Loucy (cell line): ENCODE results near the gene KAT6B.
"Not testable (repeated sequence)": the region's sequence is repeated elsewhere in the genome, so short reads cannot be mapped to it uniquely, and the experiment has no call there.

Experiments used
- H2AFZ ChIP-seq: fragments of 200-600 bp; sonication (generic); 2 replicates; pipeline ENCODE4 v1.6.0; 2016; ENCODE audit warnings: antibody characterized with exemption, mild to moderate bottlenecking, low read length, moderate library complexity
- H3F3A ChIP-seq: fragments of 200-600 bp; 2 replicates; pipeline ENCODE4 v1.6.0; 2016; ENCODE audit warnings: antibody characterized with exemption, low read depth, mild to moderate bottlenecking
- H3K27me3 ChIP-seq: fragments of 200-600 bp; sonication (generic); 2 replicates; pipeline ENCODE4 v1.6.1; 2014; ENCODE audit warnings: low read length, mild to moderate bottlenecking; ENCODE audit not compliant: insufficient read depth, poor library complexity, severe bottlenecking
- H3K36me3 ChIP-seq: fragments of 200-600 bp; sonication (generic); 2 replicates; pipeline ENCODE4 v1.6.1; 2016; ENCODE audit warnings: low read length; ENCODE audit not compliant: insufficient read depth
- H3K4me1 ChIP-seq: fragments of 200-600 bp; sonication (generic); 2 replicates; pipeline ENCODE4 v1.5.1; 2014; ENCODE audit warnings: low read length, mild to moderate bottlenecking; ENCODE audit not compliant: insufficient read depth, poor library complexity, severe bottlenecking
- H3K4me2 ChIP-seq: fragments of 200-600 bp; sonication (generic); 2 replicates; pipeline ENCODE4 v1.6.0; 2014; ENCODE audit warnings: antibody characterized with exemption, low read length, low read depth, mild to moderate bottlenecking; ENCODE audit not compliant: poor library complexity, severe bottlenecking
- H3K4me3 ChIP-seq: fragments of 200-600 bp; sonication (generic); 2 replicates; pipeline ENCODE4 v1.5.1; 2014; ENCODE audit warnings: low read length, mild to moderate bottlenecking, mixed read lengths; ENCODE audit not compliant: poor library complexity, severe bottlenecking
- H3K79me2 ChIP-seq: fragments of 200-600 bp; sonication (generic); 2 replicates; pipeline ENCODE4 v1.6.1; 2014; ENCODE audit warnings: low read length; ENCODE audit not compliant: insufficient read depth
- H3K9ac ChIP-seq: fragments of 200-600 bp; sonication (generic); 2 replicates; pipeline ENCODE4 v1.6.0; 2014; ENCODE audit warnings: mild to moderate bottlenecking, low read depth, low read length, moderate library complexity; ENCODE audit not compliant: poor library complexity, severe bottlenecking
- H3K9me2 ChIP-seq: fragments of 200-600 bp; sonication (generic); replicated peaks from 2 replicates; pipeline ENCODE4 v1.6.1; 2016; ENCODE audit warnings: low read depth, low read length, mixed read lengths
- H3K9me3 ChIP-seq: fragments of 200-600 bp; sonication (generic); 2 replicates; pipeline ENCODE4 v1.6.1; 2014; ENCODE audit warnings: mild to moderate bottlenecking, antibody characterized with exemption, low read length, low read depth; ENCODE audit not compliant: insufficient read depth
- H4K20me1 ChIP-seq: fragments of 200-600 bp; sonication (generic); 2 replicates; pipeline ENCODE4 v1.6.0; 2014; ENCODE audit warnings: antibody characterized with exemption, low read length, mild to moderate bottlenecking; ENCODE audit not compliant: insufficient read depth, poor library complexity, severe bottlenecking
- EZH2phosphoT487 ChIP-seq: fragments of 200-600 bp; IDR thresholded peaks from 2 replicates; pipeline ENCODE4 v1.6.1; 2018; ENCODE audit warnings: antibody characterized with exemption, mild to moderate bottlenecking, moderate library complexity, borderline replicate concordance
- TF ChIP-seq, protein P1 (sequence below): fragments of 200-600 bp; sonication (generic); conservative IDR thresholded peaks from 2 replicates; pipeline ENCODE4 v1.5.1; 2014; ENCODE audit warnings: mild to moderate bottlenecking, antibody characterized with exemption, low read length

KAT6B gene

DNA sequence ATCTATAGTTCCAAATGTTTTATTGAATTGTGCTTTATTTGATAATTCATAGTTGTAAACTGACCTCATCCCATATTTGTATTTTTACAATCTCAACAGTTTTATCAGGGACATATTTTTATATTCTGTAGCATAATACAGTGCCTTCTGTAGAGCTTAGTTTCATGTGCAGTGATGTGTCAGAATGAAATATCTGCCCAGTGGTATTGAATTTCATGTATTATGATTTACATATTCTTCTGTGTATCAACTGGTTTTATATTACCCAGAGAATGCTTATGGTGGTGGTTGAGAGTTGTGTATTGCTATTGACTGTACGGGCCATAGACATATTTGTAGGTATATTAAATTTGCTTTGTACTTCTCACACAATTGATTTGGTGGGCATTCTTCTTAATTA is 89.9 kb downstream of the KAT6B start:
- Histone ChIP-seq H3K79me2 (peaks cover 97% of the 10 kb centered on the region), H3K36me3 (no peaks in the 10 kb centered on the region), H3K9me2 (no peaks in the 10 kb centered on the region), H4K20me1 (peaks cover 8% of the 10 kb centered on the region), H3K4me1 (peaks cover 44% of the 10 kb centered on the region), H3K27me3 (no peaks in the 10 kb centered on the region), H3K9ac (no peak overlapping the region), H2AFZ (no peak overlapping the region), H3K4me2 (no peak overlapping the region), H3F3A (no peaks in the 10 kb centered on the region), H3K4me3 (no peak overlapping the region), H3K9me3 (peaks cover 5% of the 10 kb centered on the region; the same call in 1 of the 2 replicates)
- TF ChIP-seq EZH2phosphoT487, result no peak
- TF ChIP-seq, protein P1, sequence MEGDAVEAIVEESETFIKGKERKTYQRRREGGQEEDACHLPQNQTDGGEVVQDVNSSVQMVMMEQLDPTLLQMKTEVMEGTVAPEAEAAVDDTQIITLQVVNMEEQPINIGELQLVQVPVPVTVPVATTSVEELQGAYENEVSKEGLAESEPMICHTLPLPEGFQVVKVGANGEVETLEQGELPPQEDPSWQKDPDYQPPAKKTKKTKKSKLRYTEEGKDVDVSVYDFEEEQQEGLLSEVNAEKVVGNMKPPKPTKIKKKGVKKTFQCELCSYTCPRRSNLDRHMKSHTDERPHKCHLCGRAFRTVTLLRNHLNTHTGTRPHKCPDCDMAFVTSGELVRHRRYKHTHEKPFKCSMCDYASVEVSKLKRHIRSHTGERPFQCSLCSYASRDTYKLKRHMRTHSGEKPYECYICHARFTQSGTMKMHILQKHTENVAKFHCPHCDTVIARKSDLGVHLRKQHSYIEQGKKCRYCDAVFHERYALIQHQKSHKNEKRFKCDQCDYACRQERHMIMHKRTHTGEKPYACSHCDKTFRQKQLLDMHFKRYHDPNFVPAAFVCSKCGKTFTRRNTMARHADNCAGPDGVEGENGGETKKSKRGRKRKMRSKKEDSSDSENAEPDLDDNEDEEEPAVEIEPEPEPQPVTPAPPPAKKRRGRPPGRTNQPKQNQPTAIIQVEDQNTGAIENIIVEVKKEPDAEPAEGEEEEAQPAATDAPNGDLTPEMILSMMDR, result no peak

DNA sequence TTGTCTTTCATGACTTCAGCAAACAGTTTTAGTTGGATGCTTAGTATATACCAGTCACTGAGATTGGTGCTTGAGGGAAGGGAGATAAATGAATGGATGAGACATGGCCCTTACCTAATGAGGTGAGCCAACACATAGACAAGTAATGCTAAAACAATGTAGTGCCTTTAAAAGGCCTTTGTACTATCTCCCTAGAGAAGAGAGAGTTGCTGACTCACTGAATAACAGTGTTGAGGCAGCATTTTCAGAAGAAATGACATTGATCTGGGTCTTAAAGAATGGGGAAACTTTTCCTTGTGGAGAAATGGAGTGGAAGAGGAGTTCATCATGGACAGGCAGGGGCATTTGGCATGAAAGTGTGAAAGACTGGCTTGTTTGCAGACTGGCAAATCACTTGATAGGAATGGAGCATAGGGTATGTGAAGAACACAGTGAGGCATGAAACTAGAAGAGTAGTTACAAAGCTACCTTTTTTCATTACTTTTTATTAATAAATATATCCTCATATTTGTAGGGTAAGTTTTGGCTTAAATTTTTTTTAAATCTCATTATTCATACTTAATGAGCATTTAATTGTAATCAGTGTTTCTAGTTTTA is 91.2 kb downstream of the KAT6B start:
- H3K4me2 ChIP-seq, result no peak overlapping the region
- H3K4me3 ChIP-seq, result no peak overlapping the region
- H3K9ac ChIP-seq, result no peak overlapping the region
- no peaks in the 10 kb centered on the region for H3K9me2 ChIP-seq
- H4K20me1 ChIP-seq, result peaks cover 3% of the 10 kb centered on the region
- H2AFZ ChIP-seq, result no peak overlapping the region
- peaks cover 5% of the 10 kb centered on the region; the same call in 1 of the 2 replicates for H3K9me3 ChIP-seq
- H3K27me3 ChIP-seq, result no peaks in the 10 kb centered on the region
- peaks cover 98% of the 10 kb centered on the region for H3K79me2 ChIP-seq
- TF ChIP-seq EZH2phosphoT487, result no peak
- TF ChIP-seq, protein P1, result no peak
- no peaks in the 10 kb centered on the region for H3F3A ChIP-seq
- peaks cover 47% of the 10 kb centered on the region for H3K4me1 ChIP-seq
- H3K36me3 ChIP-seq, result no peaks in the 10 kb centered on the region

DNA sequence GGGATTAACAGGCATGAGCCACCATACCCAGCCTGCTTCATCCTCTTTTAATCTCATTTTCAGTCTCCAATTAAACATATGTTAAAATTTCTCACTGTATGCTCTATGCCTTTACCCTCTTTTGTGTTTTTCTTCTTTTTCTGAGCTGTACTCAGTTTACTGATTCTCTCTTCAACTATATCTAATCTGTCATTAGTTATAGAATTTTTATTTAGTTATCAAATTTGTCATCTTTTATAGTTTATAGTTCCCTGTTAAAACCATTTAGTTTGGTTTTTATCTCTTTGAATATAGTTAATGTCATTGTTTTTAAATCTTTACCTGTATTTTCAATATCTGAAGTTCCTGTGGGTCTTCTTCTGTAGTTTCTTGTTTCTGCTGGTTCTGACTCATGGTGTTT is 93.3 kb downstream of the KAT6B start:
- peaks cover 95% of the 10 kb centered on the region for H3K79me2 ChIP-seq
- H4K20me1 ChIP-seq, result no peaks in the 10 kb centered on the region

DNA sequence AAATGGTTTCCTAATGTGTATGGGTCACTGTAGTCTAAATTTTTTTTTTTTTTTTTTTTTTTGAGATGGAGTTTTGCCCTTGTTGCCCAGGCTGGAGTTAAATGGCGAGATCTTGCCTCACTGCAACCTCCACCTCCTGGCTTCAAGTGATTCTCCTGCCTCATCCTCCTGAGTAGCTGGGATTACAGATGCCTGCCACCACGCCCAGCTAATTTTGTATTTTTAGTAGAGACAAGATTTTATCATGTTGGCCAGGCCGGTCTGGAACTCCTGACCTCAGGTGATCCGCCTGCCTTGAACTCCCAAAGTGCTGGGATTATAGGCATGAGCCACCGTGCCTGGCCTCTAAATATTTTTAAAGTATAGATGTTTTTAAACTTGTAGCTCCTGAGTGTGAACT is 94.7 kb downstream of the KAT6B start:
- Histone ChIP-seq H3K79me2 (peaks cover 95% of the 10 kb centered on the region), H3K4me1 (peaks cover 54% of the 10 kb centered on the region)
- H3K36me3 ChIP-seq, H3K9ac ChIP-seq, H2AFZ ChIP-seq, H4K20me1 ChIP-seq, H3F3A ChIP-seq, H3K9me2 ChIP-seq, H3K27me3 ChIP-seq, H3K4me3 ChIP-seq, H3K9me3 ChIP-seq, H3K4me2 ChIP-seq: not testable (repeated sequence)

More for the DNA sequence above, 93.3 kb downstream of the KAT6B start:
- TF ChIP-seq EZH2phosphoT487, result no peak
- TF ChIP-seq, protein P1, result no peak
- peaks cover 5% of the 10 kb centered on the region; the same call in 1 of the 2 replicates for H3K9me3 ChIP-seq
- peaks cover 54% of the 10 kb centered on the region for H3K4me1 ChIP-seq
- H3K4me3 ChIP-seq, result no peak overlapping the region
- H3K9ac ChIP-seq, result no peak overlapping the region
- H3K9me2 ChIP-seq, result no peaks in the 10 kb centered on the region
- H3K36me3 ChIP-seq, result no peaks in the 10 kb centered on the region
- H3K4me2 ChIP-seq, result no peak overlapping the region
- no peak overlapping the region for H2AFZ ChIP-seq
- H3F3A ChIP-seq, result 0 out of 2 replicates have a peak, but pooled peaks cover 3% of the 10 kb centered on the region
- H3K27me3 ChIP-seq, result no peaks in the 10 kb centered on the region
